K562 (cell line): ENCODE measurements around the gene ENTREP3. TPM values are rescaled to one million over a fixed set of nuclear protein-coding genes. Genes with fewer than 3 reads are reported as not detected.
A peak's percentile ranks its signal among the peaks of the same experiment; 100 is the strongest.

Experiments
- ATF7 ChIP-seq: fragments of 450-650 bp; IDR thresholded peaks from 2 replicates; pipeline ENCODE4 v1.7.1; 2014; ENCODE audit warnings: mild to moderate bottlenecking, moderate library complexity
- CEBPB ChIP-seq: fragments of 450-650 bp; IDR thresholded peaks from 2 replicates; pipeline ENCODE4 v1.6.1; 2016; ENCODE audit warnings: missing genetic modification characterization, missing compliant biosample characterization
- COPS2 ChIP-seq: fragments of 450-650 bp; conservative IDR thresholded peaks from 2 replicates; pipeline ENCODE4 v1.6.1; 2016; ENCODE audit warnings: mild to moderate bottlenecking, moderate library complexity
- EZH2 ChIP-seq: IDR thresholded peaks from 2 replicates; pipeline ENCODE4 v1.6.1; 2012; ENCODE audit warnings: low read depth, mild to moderate bottlenecking, inconsistent platforms, low read length, borderline replicate concordance
- GABPB1 ChIP-seq: sonication (generic); formaldehyde crosslinking; IDR thresholded peaks from 2 replicates; pipeline ENCODE4 v1.8.0; 2022; ENCODE audit warnings: mild to moderate bottlenecking, missing genetic modification reagents
- KDM1A ChIP-seq, 2 experiments: fragments of 450-650 bp; IDR thresholded peaks; 2 replicates each; pipeline ENCODE4 v1.6.1; 2016; ENCODE audit warnings: mild to moderate bottlenecking in 2 of 2
- KLF13 ChIP-seq: fragments of 450-650 bp; IDR thresholded peaks from 2 replicates; pipeline ENCODE4 v1.6.1; 2016; ENCODE audit warnings: missing genetic modification characterization, low read depth, mild to moderate bottlenecking, missing compliant biosample characterization, moderate library complexity, borderline replicate concordance
- L3MBTL2 ChIP-seq: fragments of 450-650 bp; IDR thresholded peaks from 2 replicates; pipeline ENCODE4 v1.6.1; 2016; ENCODE audit warnings: mild to moderate bottlenecking, moderate library complexity
- LCOR ChIP-seq: sonication (generic); formaldehyde crosslinking; IDR thresholded peaks from 2 replicates; pipeline ENCODE4 v1.8.0; 2022; ENCODE audit warnings: mild to moderate bottlenecking, missing genetic modification reagents
- MED1 ChIP-seq: sonication (generic); formaldehyde crosslinking; IDR thresholded peaks from 2 replicates; pipeline ENCODE4 v1.8.1; 2023; ENCODE audit warnings: missing genetic modification reagents, borderline replicate concordance
- PHB ChIP-seq: fragments of 250-450 bp; sonication (Bioruptor Pico); IDR thresholded peaks from 2 replicates; pipeline ENCODE4 v1.5.0; 2021
- RFX7 ChIP-seq: fragments of 250-450 bp; sonication (Bioruptor Pico); IDR thresholded peaks from 2 replicates; pipeline ENCODE4 v1.5.1; 2021; ENCODE audit warnings: mild to moderate bottlenecking
- SPI1 ChIP-seq: IDR thresholded peaks from 2 replicates; pipeline ENCODE4 v1.6.1; 2011; ENCODE audit warnings: low read depth, low read length, control low read depth, borderline replicate concordance
- SREBF1 ChIP-seq: fragments of 150-350 bp; IDR thresholded peaks from 2 replicates; pipeline ENCODE4 v1.6.1; 2014; ENCODE audit warnings: antibody characterized with exemption, low read depth, low read length, borderline replicate concordance
- ZNF766 ChIP-seq: fragments of 200-800 bp; sonication (Bioruptor generic); conservative IDR thresholded peaks from 2 replicates; pipeline ENCODE4 v1.6.1; 2016; ENCODE audit warnings: missing genetic modification characterization, missing compliant biosample characterization
- polyA plus RNA-seq, 8 experiments: library from polyadenylated mRNA; depleted of rRNA in 4 of 8; stranded (reverse) in 5 of 8; unstranded in 3 of 8; fragments of >200 nt; fragmentation: Nextera tagmentation in 2 of 8; fragmentation: Illumina TruSeq in 1 of 8; extraction: Ambion mirVana in 2 of 8; extraction: Trizol in 1 of 8; gene quantifications; 2 replicates each; pipeline versions ENCODE4 v1.2.1 to v1.2.3, GENCODE V29; 2011 to 2014; ENCODE audit warnings: inconsistent platforms in 1 of 8, missing spikeins in 1 of 8
- total RNA-seq, 7 experiments: library from RNA; depleted of rRNA in 6 of 7; stranded (reverse); fragments of >200 nt in 6 of 7; fragmentation: Illumina TruSeq in 2 of 7; extraction: Trizol in 2 of 7; gene quantifications; 2 replicates each; pipeline versions ENCODE4 v1.2.1 to v1.2.3, GENCODE V29; 2011 to 2021; ENCODE audit warnings: low replicate concordance in 1 of 7
- TF ChIP-seq, protein P1 (sequence below), 2 experiments: fragments of 250-450 bp in 1 of 2; fragments of 450-650 bp in 1 of 2; sonication (Bioruptor Pico) in 1 of 2; IDR thresholded peaks; 2 replicates each; pipeline versions ENCODE4 v1.6.1 to v1.8.0; 2016 to 2021; ENCODE audit warnings: mild to moderate bottlenecking in 2 of 2, moderate library complexity in 2 of 2, missing compliant biosample characterization in 1 of 2, missing genetic modification characterization in 1 of 2
- TF ChIP-seq, protein P2 (sequence below): IDR thresholded peaks from 2 replicates; pipeline ENCODE4 v1.6.1; 2014; ENCODE audit warnings: antibody characterized with exemption
- TF ChIP-seq, protein P3 (sequence below), 2 experiments: fragments of 450-650 bp; IDR thresholded peaks; 2 replicates each; pipeline ENCODE4 v1.6.1; 2016; ENCODE audit warnings: mild to moderate bottlenecking in 2 of 2, borderline replicate concordance in 1 of 2, low read depth in 1 of 2, moderate library complexity in 1 of 2

The ENTREP3 gene
- total and polyA plus RNA-seq, 9 of the 15 experiments (the other 6 are each of a cell fraction or from before 2014, with no cell fraction given): 1.9 to 41.8 (median 5.9) TPM

DNA sequence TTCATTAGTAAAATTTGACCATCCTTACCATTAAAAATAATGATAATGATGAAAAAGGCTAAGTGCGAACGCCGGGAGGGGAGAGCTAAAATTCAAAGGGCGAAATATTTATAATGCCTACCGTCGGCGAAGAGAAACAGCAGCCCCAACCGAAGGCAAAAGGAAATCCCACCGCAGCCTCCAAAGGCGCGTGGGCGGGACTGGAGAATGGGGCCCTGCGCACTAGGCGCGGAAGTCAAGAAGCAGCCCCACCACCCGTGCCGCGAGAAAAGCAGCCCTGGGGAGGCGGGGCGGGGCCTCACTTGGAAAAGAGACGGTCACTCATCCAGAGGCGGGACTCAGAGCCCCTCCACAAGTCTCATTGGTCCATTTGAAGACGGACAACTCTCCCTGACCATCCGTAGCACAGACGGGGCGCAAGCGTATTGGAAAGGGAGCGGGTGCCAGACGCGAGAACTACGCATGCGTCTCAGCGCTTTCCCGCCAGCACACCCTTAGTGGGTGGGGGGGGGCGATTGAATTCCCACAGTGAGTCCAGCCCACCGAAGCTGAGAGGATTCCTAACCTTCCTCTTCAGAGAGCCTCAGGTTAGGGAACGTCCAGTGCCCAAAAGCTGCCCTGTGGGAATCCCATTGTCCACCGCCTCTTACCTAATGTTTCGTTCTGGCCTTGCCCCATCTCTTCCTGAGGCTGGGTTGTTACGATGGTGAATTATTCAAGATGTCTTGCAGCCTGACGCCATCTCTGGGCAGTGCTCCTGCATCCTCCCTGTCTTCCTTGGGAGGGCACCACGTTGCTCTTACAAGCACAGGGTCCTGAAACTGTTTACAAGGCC, 27.8 kb downstream of the ENTREP3 start (continued):
- TF ChIP-seq, protein P1, sequence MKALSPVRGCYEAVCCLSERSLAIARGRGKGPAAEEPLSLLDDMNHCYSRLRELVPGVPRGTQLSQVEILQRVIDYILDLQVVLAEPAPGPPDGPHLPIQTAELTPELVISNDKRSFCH (CRISPR knock-in tag; IDR thresholded peaks at IDR 0.05): no peak
- TF ChIP-seq, protein P1 (tag; IDR thresholded peaks at IDR 0.05): no peak
- TF ChIP-seq SREBF1 (no peak), RFX7 (no peak), PHB (no peak), ZNF766 (no peak), COPS2 (no peak), CEBPB (tag) (no peak), GABPB1 (no peak), MED1 (no peak), L3MBTL2 (peak; percentile 43; the same call in 1 of the 2 replicates), KLF13 (tag) (no peak), EZH2 (no peak), SPI1 (peak; percentile 67), KDM1A (IDR thresholded peaks at IDR 0.05) (no peak), ATF7 (peak; percentile 69; the same call in 1 of the 2 replicates), LCOR (CRISPR knock-in tag) (no peak; the same call in 1 of the 2 replicates)
- TF ChIP-seq, protein P2, sequence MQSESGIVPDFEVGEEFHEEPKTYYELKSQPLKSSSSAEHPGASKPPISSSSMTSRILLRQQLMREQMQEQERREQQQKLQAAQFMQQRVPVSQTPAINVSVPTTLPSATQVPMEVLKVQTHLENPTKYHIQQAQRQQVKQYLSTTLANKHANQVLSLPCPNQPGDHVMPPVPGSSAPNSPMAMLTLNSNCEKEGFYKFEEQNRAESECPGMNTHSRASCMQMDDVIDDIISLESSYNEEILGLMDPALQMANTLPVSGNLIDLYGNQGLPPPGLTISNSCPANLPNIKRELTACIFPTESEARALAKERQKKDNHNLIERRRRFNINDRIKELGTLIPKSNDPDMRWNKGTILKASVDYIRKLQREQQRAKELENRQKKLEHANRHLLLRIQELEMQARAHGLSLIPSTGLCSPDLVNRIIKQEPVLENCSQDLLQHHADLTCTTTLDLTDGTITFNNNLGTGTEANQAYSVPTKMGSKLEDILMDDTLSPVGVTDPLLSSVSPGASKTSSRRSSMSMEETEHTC: no peak
- TF ChIP-seq, protein P3, sequence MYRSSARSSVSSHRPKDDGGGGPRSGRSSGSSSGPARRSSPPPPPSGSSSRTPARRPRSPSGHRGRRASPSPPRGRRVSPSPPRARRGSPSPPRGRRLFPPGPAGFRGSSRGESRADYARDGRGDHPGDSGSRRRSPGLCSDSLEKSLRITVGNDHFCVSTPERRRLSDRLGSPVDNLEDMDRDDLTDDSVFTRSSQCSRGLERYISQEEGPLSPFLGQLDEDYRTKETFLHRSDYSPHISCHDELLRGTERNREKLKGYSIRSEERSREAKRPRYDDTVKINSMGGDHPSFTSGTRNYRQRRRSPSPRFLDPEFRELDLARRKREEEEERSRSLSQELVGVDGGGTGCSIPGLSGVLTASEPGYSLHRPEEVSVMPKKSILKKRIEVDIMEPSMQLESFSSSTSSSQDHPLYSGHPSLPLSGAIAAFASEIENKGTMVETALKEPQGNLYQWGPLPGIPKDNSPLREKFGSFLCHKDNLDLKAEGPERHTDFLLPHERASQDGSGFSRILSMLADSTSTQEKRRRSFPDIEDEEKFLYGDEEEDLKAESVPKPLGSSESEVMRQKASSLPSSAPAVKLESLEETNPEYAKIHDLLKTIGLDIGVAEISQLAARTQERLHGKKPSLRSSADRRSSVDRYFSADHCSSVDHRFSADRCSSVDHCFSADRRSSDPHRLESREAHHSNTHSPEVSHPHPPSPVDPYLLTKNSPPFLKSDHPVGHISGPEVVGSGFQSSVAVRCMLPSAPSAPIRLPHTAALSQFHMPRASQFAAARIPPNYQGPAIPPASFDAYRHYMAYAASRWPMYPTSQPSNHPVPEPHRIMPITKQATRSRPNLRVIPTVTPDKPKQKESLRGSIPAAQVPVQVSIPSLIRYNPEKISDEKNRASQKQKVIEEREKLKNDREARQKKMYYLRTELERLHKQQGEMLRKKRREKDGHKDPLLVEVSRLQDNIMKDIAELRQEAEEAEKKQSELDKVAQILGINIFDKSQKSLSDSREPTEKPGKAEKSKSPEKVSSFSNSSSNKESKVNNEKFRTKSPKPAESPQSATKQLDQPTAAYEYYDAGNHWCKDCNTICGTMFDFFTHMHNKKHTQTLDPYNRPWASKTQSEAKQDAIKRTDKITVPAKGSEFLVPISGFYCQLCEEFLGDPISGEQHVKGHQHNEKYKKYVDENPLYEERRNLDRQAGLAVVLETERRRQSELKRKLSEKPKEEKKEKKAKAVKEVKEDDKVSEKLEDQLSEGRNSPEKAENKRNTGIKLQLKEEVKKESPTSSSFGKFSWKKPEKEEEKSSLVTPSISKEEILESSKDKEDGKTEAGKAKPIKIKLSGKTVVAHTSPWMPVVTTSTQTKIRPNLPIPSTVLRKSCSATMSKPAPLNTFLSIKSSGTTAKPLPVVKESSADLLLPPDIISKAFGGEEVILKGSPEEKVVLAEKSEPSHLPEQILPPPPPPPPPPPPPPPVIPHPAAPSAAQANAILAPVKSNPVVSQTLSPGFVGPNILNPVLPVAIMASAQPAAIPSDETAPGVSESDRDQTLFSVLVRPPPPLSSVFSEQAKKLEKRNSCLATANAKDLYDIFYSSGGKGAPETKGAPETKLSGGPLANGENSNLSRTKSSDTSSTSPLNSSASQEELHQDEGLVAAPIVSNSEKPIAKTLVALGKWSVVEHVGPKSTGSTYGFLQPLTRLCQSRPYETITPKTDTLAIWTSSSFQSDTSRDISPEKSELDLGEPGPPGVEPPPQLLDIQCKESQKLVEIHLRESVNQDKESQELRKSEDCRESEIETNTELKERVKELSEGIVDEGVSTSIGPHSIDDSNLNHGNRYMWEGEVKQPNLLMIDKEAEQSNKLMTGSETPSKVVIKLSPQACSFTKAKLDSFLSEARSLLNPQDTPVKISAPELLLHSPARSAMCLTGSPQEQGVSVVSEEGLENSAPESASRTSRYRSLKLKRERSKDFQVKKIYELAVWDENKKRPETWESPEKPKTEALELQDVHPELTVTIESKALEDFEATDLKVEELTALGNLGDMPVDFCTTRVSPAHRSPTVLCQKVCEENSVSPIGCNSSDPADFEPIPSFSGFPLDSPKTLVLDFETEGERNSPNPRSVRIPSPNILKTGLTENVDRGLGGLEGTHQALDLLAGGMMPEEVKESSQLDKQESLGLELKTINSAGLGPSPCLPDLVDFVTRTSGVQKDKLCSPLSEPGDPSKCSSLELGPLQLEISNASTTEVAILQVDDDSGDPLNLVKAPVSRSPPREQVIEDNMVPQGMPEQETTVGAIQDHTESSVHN (IDR thresholded peaks at IDR 0.05; ENCODE audit: borderline replicate concordance in 1 of 2, low read depth in 1 of 2): no peak
